GM23338 (cell line): ENCODE results near the gene TCEA2. TPM values are rescaled to one million over a fixed set of nuclear protein-coding genes. Genes with fewer than 3 reads are reported as not detected.

Experiments used
- EZH2 ChIP-seq: fragments of 200-600 bp; sonication (generic); IDR thresholded peaks from one replicate; pipeline ENCODE4 v1.8.0; 2017; ENCODE audit warnings: antibody characterized with exemption, mild to moderate bottlenecking, low read depth; ENCODE audit not compliant: unreplicated experiment
- EZH2phosphoT487 ChIP-seq: fragments of 200-600 bp; sonication (generic); IDR thresholded peaks from one replicate; pipeline ENCODE4 v1.8.1; 2018; ENCODE audit warnings: antibody characterized with exemption; ENCODE audit not compliant: unreplicated experiment
- POLR2AphosphoS5 ChIP-seq: IDR thresholded peaks from 2 replicates; pipeline ENCODE4 v1.6.1; 2016; ENCODE audit warnings: antibody characterized with exemption, low read depth
- REST ChIP-seq: IDR thresholded peaks from one replicate; pipeline ENCODE4 v1.6.1; 2018; ENCODE audit warnings: antibody characterized with exemption; ENCODE audit not compliant: unreplicated experiment
- ZNF114 ChIP-seq: fragments of 250-450 bp; sonication (Bioruptor Pico); IDR thresholded peaks from 2 replicates; pipeline ENCODE4 v1.5.0; 2020; ENCODE audit warnings: mild to moderate bottlenecking, moderate library complexity
- ZNF331 ChIP-seq: fragments of 250-450 bp; sonication (Bioruptor Pico); IDR thresholded peaks from 2 replicates; pipeline ENCODE4 v1.5.0; 2020; ENCODE audit warnings: low read depth, mild to moderate bottlenecking, moderate library complexity
- polyA plus RNA-seq: library from polyadenylated mRNA; unstranded; fragments of >200 nt; fragmentation: Nextera tagmentation; extraction: Ambion mirVana; gene quantifications from 2 replicates; pipeline ENCODE4 v1.2.1, GENCODE V29; 2016
- total RNA-seq: library from RNA; depleted of rRNA; stranded (reverse); fragments of >200 nt; shearing (Covaris generic); gene quantifications from 2 replicates; pipeline ENCODE4 v1.2.3, GENCODE V29; 2014
- TF ChIP-seq, protein P1 (sequence below): fragments of 250-450 bp; sonication (Bioruptor Pico); IDR thresholded peaks from 2 replicates; pipeline ENCODE4 v1.5.0; 2020; ENCODE audit warnings: mild to moderate bottlenecking, moderate library complexity

TCEA2 gene
- total and polyA plus RNA-seq, 2 experiments from 2014 or later: 21.0 to 54.4 TPM

- TF ChIP-seq, protein P1, sequence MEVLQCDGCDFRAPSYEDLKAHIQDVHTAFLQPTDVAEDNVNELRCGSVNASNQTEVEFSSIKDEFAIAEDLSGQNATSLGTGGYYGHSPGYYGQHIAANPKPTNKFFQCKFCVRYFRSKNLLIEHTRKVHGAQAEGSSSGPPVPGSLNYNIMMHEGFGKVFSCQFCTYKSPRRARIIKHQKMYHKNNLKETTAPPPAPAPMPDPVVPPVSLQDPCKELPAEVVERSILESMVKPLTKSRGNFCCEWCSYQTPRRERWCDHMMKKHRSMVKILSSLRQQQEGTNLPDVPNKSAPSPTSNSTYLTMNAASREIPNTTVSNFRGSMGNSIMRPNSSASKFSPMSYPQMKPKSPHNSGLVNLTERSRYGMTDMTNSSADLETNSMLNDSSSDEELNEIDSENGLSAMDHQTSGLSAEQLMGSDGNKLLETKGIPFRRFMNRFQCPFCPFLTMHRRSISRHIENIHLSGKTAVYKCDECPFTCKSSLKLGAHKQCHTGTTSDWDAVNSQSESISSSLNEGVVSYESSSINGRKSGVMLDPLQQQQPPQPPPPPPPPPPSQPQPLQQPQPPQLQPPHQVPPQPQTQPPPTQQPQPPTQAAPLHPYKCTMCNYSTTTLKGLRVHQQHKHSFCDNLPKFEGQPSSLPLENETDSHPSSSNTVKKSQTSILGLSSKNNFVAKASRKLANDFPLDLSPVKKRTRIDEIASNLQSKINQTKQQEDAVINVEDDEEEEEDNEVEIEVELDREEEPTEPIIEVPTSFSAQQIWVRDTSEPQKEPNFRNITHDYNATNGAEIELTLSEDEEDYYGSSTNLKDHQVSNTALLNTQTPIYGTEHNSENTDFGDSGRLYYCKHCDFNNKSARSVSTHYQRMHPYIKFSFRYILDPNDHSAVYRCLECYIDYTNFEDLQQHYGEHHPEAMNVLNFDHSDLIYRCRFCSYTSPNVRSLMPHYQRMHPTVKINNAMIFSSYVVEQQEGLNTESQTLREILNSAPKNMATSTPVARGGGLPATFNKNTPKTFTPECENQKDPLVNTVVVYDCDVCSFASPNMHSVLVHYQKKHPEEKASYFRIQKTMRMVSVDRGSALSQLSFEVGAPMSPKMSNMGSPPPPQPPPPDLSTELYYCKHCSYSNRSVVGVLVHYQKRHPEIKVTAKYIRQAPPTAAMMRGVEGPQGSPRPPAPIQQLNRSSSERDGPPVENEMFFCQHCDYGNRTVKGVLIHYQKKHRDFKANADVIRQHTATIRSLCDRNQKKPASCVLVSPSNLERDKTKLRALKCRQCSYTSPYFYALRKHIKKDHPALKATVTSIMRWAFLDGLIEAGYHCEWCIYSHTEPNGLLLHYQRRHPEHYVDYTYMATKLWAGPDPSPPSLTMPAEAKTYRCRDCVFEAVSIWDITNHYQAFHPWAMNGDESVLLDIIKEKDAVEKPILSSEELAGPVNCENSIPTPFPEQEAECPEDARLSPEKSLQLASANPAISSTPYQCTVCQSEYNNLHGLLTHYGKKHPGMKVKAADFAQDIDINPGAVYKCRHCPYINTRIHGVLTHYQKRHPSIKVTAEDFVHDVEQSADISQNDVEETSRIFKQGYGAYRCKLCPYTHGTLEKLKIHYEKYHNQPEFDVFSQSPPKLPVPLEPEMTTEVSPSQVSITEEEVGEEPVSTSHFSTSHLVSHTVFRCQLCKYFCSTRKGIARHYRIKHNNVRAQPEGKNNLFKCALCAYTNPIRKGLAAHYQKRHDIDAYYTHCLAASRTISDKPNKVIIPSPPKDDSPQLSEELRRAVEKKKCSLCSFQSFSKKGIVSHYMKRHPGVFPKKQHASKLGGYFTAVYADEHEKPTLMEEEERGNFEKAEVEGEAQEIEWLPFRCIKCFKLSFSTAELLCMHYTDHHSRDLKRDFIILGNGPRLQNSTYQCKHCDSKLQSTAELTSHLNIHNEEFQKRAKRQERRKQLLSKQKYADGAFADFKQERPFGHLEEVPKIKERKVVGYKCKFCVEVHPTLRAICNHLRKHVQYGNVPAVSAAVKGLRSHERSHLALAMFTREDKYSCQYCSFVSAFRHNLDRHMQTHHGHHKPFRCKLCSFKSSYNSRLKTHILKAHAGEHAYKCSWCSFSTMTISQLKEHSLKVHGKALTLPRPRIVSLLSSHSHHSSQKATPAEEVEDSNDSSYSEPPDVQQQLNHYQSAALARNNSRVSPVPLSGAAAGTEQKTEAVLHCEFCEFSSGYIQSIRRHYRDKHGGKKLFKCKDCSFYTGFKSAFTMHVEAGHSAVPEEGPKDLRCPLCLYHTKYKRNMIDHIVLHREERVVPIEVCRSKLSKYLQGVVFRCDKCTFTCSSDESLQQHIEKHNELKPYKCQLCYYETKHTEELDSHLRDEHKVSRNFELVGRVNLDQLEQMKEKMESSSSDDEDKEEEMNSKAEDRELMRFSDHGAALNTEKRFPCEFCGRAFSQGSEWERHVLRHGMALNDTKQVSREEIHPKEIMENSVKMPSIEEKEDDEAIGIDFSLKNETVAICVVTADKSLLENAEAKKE: no peak
- no peak for TF ChIP-seq EZH2phosphoT487
- TF ChIP-seq REST: no peak
- TF ChIP-seq ZNF331 (CRISPR knock-in tag): no peak
- no peak for TF ChIP-seq EZH2
- TF ChIP-seq ZNF114 (CRISPR knock-in tag): no peak
- TF ChIP-seq POLR2AphosphoS5: no peak
These were observed 22.6 kb upstream of the TCEA2 start (continued) for GRCh38 chr20:64040231-64041039.
